Astrocyte (in vitro differentiated cells and primary cell): ENCODE measurements around the gene SVIL. TPM values are rescaled to one million over a fixed set of nuclear protein-coding genes. Genes with fewer than 3 reads are reported as not detected.
"Not testable (repeated sequence)": the region's sequence is repeated elsewhere in the genome, so short reads cannot be mapped to it uniquely, and the experiment has no call there.

Experiments used
- DNase-seq: peaks from one replicate; pipeline ENCODE4 v3.0.0-alpha.2; 2010; ENCODE audit warnings: low read depth
- FAIRE-seq: peaks from 2 replicates; lab custom pipeline; 2011; peaks lifted over from hg19 to GRCh38; lab: Jason Lieb, UNC
- H2AFZ ChIP-seq: 2 replicates; pipeline ENCODE4 v1.6.0; 2012; ENCODE audit warnings: low read depth, low read length, inconsistent platforms
- H3K27ac ChIP-seq: 2 replicates; pipeline ENCODE4 v1.5.1; 2011; ENCODE audit warnings: low read depth, low read length, inconsistent platforms
- H3K27me3 ChIP-seq: 2 replicates; pipeline ENCODE4 v1.6.0; 2011; ENCODE audit warnings: low read length, inconsistent platforms; ENCODE audit not compliant: insufficient read depth
- H3K36me3 ChIP-seq: 2 replicates; pipeline ENCODE4 v1.5.1; 2011; ENCODE audit warnings: low read length, inconsistent platforms; ENCODE audit not compliant: insufficient read depth
- H3K4me1 ChIP-seq: 2 replicates; pipeline ENCODE4 v1.5.1; 2011; ENCODE audit warnings: low read length, inconsistent platforms; ENCODE audit not compliant: insufficient read depth
- H3K4me2 ChIP-seq: 2 replicates; pipeline ENCODE4 v1.6.0; 2012; ENCODE audit warnings: low read length, inconsistent platforms
- H3K4me3 ChIP-seq: 2 replicates; pipeline ENCODE4 v1.5.1; 2011; ENCODE audit warnings: low read depth, mild to moderate bottlenecking, low read length, inconsistent platforms; ENCODE audit not compliant: insufficient read depth
- H3K79me2 ChIP-seq: 2 replicates; pipeline ENCODE4 v1.6.0; 2012; ENCODE audit warnings: mild to moderate bottlenecking, low read length, inconsistent platforms; ENCODE audit not compliant: insufficient read depth
- H3K9ac ChIP-seq: 2 replicates; pipeline ENCODE4 v1.6.0; 2012; ENCODE audit warnings: mild to moderate bottlenecking, low read length, inconsistent platforms
- H3K9me3 ChIP-seq: 2 replicates; pipeline ENCODE4 v1.5.1; 2012; ENCODE audit warnings: low read depth, mild to moderate bottlenecking, low read length, inconsistent platforms; ENCODE audit not compliant: insufficient read depth
- H4K20me1 ChIP-seq: 2 replicates; pipeline ENCODE4 v1.6.0; 2012; ENCODE audit warnings: low read length, inconsistent platforms; ENCODE audit not compliant: insufficient read depth
- H3K27ac Mint-ChIP-seq: one replicate; pipeline ENCODE4 v1.8.0; 2021; ENCODE audit warnings: mild to moderate bottlenecking, mixed read lengths; ENCODE audit not compliant: unreplicated experiment
- H3K27me3 Mint-ChIP-seq: one replicate; pipeline ENCODE4 v1.8.0; 2021; ENCODE audit warnings: low read depth, mixed read lengths; ENCODE audit not compliant: unreplicated experiment
- H3K36me3 Mint-ChIP-seq: one replicate; pipeline ENCODE4 v1.8.0; 2021; ENCODE audit warnings: low read depth, mixed read lengths; ENCODE audit not compliant: unreplicated experiment
- H3K4me1 Mint-ChIP-seq: one replicate; pipeline ENCODE4 v1.8.0; 2021; ENCODE audit warnings: low read depth, mixed read lengths; ENCODE audit not compliant: unreplicated experiment
- H3K4me3 Mint-ChIP-seq: one replicate; pipeline ENCODE4 v1.8.0; 2021; ENCODE audit warnings: mild to moderate bottlenecking, moderate library complexity, mixed read lengths; ENCODE audit not compliant: unreplicated experiment
- H3K9me3 Mint-ChIP-seq: one replicate; pipeline ENCODE4 v1.8.0; 2021; ENCODE audit warnings: mild to moderate bottlenecking, mixed read lengths; ENCODE audit not compliant: unreplicated experiment
- EZH2 ChIP-seq: IDR thresholded peaks from 2 replicates; pipeline ENCODE4 v1.6.1; 2012; ENCODE audit warnings: mild to moderate bottlenecking, low read length, inconsistent platforms; ENCODE audit not compliant: insufficient read depth
- total RNA-seq: library from RNA; stranded (reverse); gene quantifications from 2 replicates; pipeline ENCODE4 v1.2.1, GENCODE V29; 2021
- TF ChIP-seq, protein P1 (sequence below): IDR thresholded peaks from 2 replicates; pipeline ENCODE4 v1.5.1; 2011; ENCODE audit warnings: low read depth, mild to moderate bottlenecking, inconsistent platforms, low read length, moderate library complexity; ENCODE audit not compliant: insufficient read depth

SVIL gene
- total RNA-seq, 1 donor from 2014 or later: 70.4 TPM

DNA sequence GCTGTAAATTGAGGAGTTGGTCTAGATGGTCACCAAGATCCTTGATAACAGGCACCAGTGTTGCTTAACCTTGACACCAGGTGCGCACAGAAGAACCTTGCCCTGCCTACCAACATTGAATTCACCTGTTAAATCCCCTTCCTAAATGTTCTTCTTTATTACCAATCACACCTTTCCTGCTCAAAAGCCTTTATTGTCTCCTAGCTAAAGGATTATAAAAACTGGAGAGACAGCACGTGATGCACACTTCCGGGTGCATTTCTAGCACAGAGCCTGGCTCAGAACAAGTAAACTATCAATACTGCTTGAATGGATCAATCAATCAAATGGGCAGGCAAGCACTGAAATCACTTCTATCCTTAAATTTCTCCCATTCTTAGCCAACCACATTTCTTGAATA, 56.3 kb downstream of the SVIL start:
- DNase-seq (no peak), FAIRE-seq (no peak)
- Histone ChIP-seq H3K4me2 (no peak overlapping the region), H3K79me2 (peaks cover 18% of the 10 kb centered on the region), H4K20me1 (peaks cover 36% of the 10 kb centered on the region), H3K9ac (no peak overlapping the region), H3K27ac (no peak overlapping the region), H3K9me3 (no peaks in the 10 kb centered on the region), H3K27me3 (no peaks in the 10 kb centered on the region), H2AFZ (no peak overlapping the region), H3K36me3 (peaks cover 3% of the 10 kb centered on the region), H3K4me3 (no peak overlapping the region), H3K4me1 (peaks cover 17% of the 10 kb centered on the region)
- Mint-ChIP-seq H3K9me3 (no peaks in the 10 kb centered on the region), H3K4me3 (no peak overlapping the region), H3K27ac (no peak overlapping the region), H3K36me3 (peaks cover 19% of the 10 kb centered on the region), H3K27me3 (no peaks in the 10 kb centered on the region), H3K4me1 (peaks cover 36% of the 10 kb centered on the region)
- no peak for TF ChIP-seq EZH2
- TF ChIP-seq, protein P1, sequence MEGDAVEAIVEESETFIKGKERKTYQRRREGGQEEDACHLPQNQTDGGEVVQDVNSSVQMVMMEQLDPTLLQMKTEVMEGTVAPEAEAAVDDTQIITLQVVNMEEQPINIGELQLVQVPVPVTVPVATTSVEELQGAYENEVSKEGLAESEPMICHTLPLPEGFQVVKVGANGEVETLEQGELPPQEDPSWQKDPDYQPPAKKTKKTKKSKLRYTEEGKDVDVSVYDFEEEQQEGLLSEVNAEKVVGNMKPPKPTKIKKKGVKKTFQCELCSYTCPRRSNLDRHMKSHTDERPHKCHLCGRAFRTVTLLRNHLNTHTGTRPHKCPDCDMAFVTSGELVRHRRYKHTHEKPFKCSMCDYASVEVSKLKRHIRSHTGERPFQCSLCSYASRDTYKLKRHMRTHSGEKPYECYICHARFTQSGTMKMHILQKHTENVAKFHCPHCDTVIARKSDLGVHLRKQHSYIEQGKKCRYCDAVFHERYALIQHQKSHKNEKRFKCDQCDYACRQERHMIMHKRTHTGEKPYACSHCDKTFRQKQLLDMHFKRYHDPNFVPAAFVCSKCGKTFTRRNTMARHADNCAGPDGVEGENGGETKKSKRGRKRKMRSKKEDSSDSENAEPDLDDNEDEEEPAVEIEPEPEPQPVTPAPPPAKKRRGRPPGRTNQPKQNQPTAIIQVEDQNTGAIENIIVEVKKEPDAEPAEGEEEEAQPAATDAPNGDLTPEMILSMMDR: no peak

DNA sequence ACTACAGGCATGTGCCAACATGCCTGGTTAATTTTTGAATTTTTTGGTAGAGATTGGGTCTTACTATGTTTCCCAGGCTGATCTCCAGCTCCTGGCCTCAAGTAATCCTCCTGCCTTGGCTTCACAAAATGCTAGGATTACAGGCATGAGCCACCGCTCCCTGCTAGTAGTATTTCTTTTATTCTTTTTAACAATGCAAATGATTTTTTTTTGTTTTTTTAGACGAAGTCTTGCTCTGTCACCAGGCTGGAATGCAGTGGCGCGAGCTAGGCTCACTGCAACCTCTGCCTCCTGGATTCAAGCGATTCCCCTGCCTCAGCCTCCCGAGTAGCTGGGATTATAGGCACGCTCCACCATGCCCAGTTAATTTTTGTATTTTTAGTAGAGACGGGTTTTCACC, 58.1 kb downstream of the SVIL start:
- Histone ChIP-seq H3K27me3 (no peaks in the 10 kb centered on the region), H3K4me3 (no peak overlapping the region), H3K9me3 (no peaks in the 10 kb centered on the region), H3K9ac (no peak overlapping the region), H2AFZ (no peak overlapping the region), H3K79me2 (peaks cover 20% of the 10 kb centered on the region), H3K4me2 (no peak overlapping the region), H3K27ac (no peak overlapping the region), H3K36me3 (peaks cover 3% of the 10 kb centered on the region), H3K4me1 (peaks cover 12% of the 10 kb centered on the region), H4K20me1 (peaks cover 33% of the 10 kb centered on the region)
- Mint-ChIP-seq H3K27me3 (no peaks in the 10 kb centered on the region), H3K36me3 (peaks cover 17% of the 10 kb centered on the region), H3K4me3 (no peak overlapping the region), H3K9me3 (no peaks in the 10 kb centered on the region), H3K27ac (peak overlapping the region; percentile 96), H3K4me1 (peaks cover 31% of the 10 kb centered on the region)
- peak; percentile 54 for DNase-seq
- FAIRE-seq: no peak
- no peak for TF ChIP-seq EZH2
- TF ChIP-seq, protein P1: no peak

DNA sequence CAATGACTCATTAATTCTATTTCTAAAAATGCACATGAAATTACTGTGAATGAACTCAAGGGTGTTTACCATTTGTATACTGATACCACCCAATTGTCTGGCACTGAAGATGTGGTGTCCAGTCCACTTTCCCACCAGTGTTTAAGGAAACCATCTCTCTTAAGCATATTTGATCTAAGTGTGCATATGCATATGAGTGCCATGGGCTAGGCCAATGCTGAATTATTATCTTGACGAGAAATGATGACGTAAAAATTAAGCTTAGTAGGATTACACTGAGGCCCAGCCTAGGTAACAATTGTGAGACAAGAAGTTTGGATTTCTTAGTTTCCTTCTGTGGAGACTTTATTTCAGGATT, 59.7 kb downstream of the SVIL start:
- Histone ChIP-seq H3K9ac (no peak overlapping the region), H3K79me2 (peaks cover 21% of the 10 kb centered on the region), H3K4me1 (peaks cover 12% of the 10 kb centered on the region), H4K20me1 (peaks cover 28% of the 10 kb centered on the region), H2AFZ (no peak overlapping the region), H3K27me3 (no peaks in the 10 kb centered on the region), H3K4me3 (no peak overlapping the region), H3K4me2 (no peak overlapping the region), H3K27ac (no peak overlapping the region), H3K9me3 (no peaks in the 10 kb centered on the region), H3K36me3 (peaks cover 3% of the 10 kb centered on the region)
- H3K4me1 Mint-ChIP-seq: peaks cover 33% of the 10 kb centered on the region
- TF ChIP-seq, protein P1: no peak
- TF ChIP-seq EZH2: no peak
- H3K36me3 Mint-ChIP-seq: peaks cover 13% of the 10 kb centered on the region
- H3K4me3 Mint-ChIP-seq: no peak overlapping the region
- H3K27me3 Mint-ChIP-seq: no peaks in the 10 kb centered on the region
- no peak overlapping the region for H3K27ac Mint-ChIP-seq
- DNase-seq: no peak
- FAIRE-seq: peak; percentile 34
- no peaks in the 10 kb centered on the region for H3K9me3 Mint-ChIP-seq

DNA sequence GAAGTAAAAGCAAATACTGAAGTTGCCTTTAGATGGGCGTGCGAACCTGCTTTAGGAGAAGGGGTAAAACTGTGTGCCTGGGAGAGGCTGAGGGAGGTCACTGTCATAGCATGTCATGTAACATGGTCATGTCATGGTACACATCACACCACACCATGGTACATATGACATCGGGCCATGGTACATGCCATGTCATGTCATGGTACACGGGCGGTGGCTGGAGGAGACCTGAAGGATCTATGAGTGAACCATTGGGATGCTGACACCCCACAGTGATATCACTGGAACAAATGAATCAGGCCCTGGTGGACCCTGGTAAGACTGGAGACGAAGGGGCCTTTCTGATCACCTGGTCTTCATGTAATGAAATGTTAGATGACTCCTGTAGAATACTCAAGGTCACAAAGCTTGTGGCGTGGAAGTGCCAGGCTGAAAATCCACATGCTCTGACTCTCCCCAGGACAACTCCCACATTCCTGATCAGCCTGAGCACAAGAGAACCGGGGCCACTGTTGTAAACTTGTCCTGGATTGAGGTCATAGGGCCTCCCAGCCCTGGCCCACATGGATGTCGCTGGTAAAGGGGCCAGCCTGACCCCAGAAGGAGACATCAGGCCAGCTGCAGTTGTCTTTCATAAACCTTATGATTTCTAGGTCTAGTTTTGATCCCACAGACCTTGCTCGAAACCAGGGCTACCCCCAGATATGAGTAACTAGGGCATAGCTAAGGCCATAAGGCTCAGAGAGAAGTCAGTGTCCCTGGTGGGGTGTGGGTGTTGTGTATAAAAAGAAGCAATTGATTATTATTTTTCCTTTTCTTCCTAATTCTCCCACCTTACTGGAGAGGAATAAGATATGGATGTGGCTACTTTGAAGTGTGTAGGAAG, 60.3 kb downstream of the SVIL start:
- H3K36me3 ChIP-seq, H3K9ac ChIP-seq, H3K27me3 Mint-ChIP-seq, H3K27ac ChIP-seq, H2AFZ ChIP-seq, H3K9me3 Mint-ChIP-seq, FAIRE-seq, H3K4me2 ChIP-seq, H3K4me3 Mint-ChIP-seq, H3K4me3 ChIP-seq, H3K9me3 ChIP-seq, DNase-seq, H3K27me3 ChIP-seq: not testable (repeated sequence)
- Mint-ChIP-seq H3K27ac (peak overlapping the region; percentile 62), H3K36me3 (peaks cover 12% of the 10 kb centered on the region), H3K4me1 (peaks cover 38% of the 10 kb centered on the region)
- H3K79me2 ChIP-seq: peaks cover 18% of the 10 kb centered on the region
- peaks cover 24% of the 10 kb centered on the region for H4K20me1 ChIP-seq
- peaks cover 12% of the 10 kb centered on the region for H3K4me1 ChIP-seq
